Measurements from ENCODE around the gene GRIN2C.

The GRIN2C gene

GRCh38 chr17:74815550-74816370 is 43.9 kb downstream of the GRIN2C start:
- TF ChIP-seq CTCF (IDR thresholded peaks at IDR 0.05): no peak
- peaks cover 41% of the 10 kb centered on the region for H3K36me3 ChIP-seq
- H3K27ac ChIP-seq: no peak overlapping the region
- H3K9me3 ChIP-seq: no peaks in the 10 kb centered on the region
- peaks cover 24 to 27% of the 10 kb centered on the region in 2 experiments for H3K4me1 ChIP-seq (ENCODE audit: control insufficient read depth in 1 of 2, insufficient read depth in 1 of 2, low read depth in 1 of 2, low read length in 1 of 2)
- H3K4me3 ChIP-seq (ENCODE audit: low read depth in 1 of 2, low read length in 1 of 2): no peak overlapping the region
- no peaks in the 10 kb centered on the region for H3K27me3 ChIP-seq

- H3K4me1 ChIP-seq (ENCODE audit: control insufficient read depth in 1 of 2, insufficient read depth in 1 of 2, low read depth in 1 of 2, low read length in 1 of 2): peaks cover 24 to 27% of the 10 kb centered on the region in 2 experiments
- peaks cover 40% of the 10 kb centered on the region for H3K36me3 ChIP-seq
- no peaks in the 10 kb centered on the region for H3K9me3 ChIP-seq
- TF ChIP-seq CTCF (IDR thresholded peaks at IDR 0.05): no peak
- no peak overlapping the region for H3K4me3 ChIP-seq (ENCODE audit: low read depth in 1 of 2, low read length in 1 of 2)
- H3K27ac ChIP-seq: no peak overlapping the region
- no peaks in the 10 kb centered on the region for H3K27me3 ChIP-seq
Observed at GRCh38 chr17:74815067-74815466, 44.6 kb downstream of the GRIN2C start.

- TF ChIP-seq CTCF (IDR thresholded peaks at IDR 0.05): no peak
- no peaks in the 10 kb centered on the region for H3K27me3 ChIP-seq
- peaks cover 24 to 27% of the 10 kb centered on the region in 2 experiments for H3K4me1 ChIP-seq (ENCODE audit: control insufficient read depth in 1 of 2, insufficient read depth in 1 of 2, low read depth in 1 of 2, low read length in 1 of 2)
- no peak overlapping the region for H3K27ac ChIP-seq
- H3K4me3 ChIP-seq (ENCODE audit: low read depth in 1 of 2, low read length in 1 of 2): no peak overlapping the region
- H3K36me3 ChIP-seq: peaks cover 35% of the 10 kb centered on the region
- H3K9me3 ChIP-seq: no peaks in the 10 kb centered on the region
Observed at GRCh38 chr17:74814453-74814852, 45.2 kb downstream of the GRIN2C start.

GRCh38 chr17:74812109-74813009 is 47.3 kb downstream of the GRIN2C start:
- H3K27ac ChIP-seq: peak overlapping the region; percentile 33
- no peak overlapping the region for H3K4me3 ChIP-seq (ENCODE audit: low read depth in 1 of 2, low read length in 1 of 2)
- H3K9me3 ChIP-seq: no peaks in the 10 kb centered on the region
- peaks cover 28 to 36% of the 10 kb centered on the region in 2 experiments for H3K4me1 ChIP-seq (ENCODE audit: control insufficient read depth in 1 of 2, insufficient read depth in 1 of 2, low read depth in 1 of 2, low read length in 1 of 2)
- peaks cover 20% of the 10 kb centered on the region for H3K36me3 ChIP-seq
- peaks cover 8% of the 10 kb centered on the region for H3K27me3 ChIP-seq
- no peak for TF ChIP-seq CTCF (IDR thresholded peaks at IDR 0.05)

- Histone ChIP-seq H3K36me3 (peaks cover 17% of the 10 kb centered on the region), H3K27ac (no peak overlapping the region), H3K9me3 (no peaks in the 10 kb centered on the region), H3K4me3 (ENCODE audit: low read depth in 1 of 2, low read length in 1 of 2) (no peak overlapping the region), H3K27me3 (peaks cover 8% of the 10 kb centered on the region), H3K4me1 (ENCODE audit: control insufficient read depth in 1 of 2, insufficient read depth in 1 of 2, low read depth in 1 of 2, low read length in 1 of 2) (peaks cover 28 to 36% of the 10 kb centered on the region in 2 experiments)
- TF ChIP-seq CTCF (IDR thresholded peaks at IDR 0.05): no peak
Observed at GRCh38 chr17:74810699-74811485, 48.8 kb downstream of the GRIN2C start.
